NB4 (cell line): Measurements from ENCODE around the gene SLC7A10.
A peak's percentile ranks its signal among the peaks of the same experiment; 100 is the strongest.

Experiments
- DNase-seq: peaks from one replicate; pipeline ENCODE4 v3.0.0; 2010; ENCODE audit warnings: low read depth
- H3K4me3 ChIP-seq: one replicate; pipeline ENCODE4 v1.5.1; 2011; ENCODE audit warnings: mild to moderate bottlenecking, low read depth, low read length, moderate library complexity
- MYC ChIP-seq: IDR thresholded peaks from 2 replicates; pipeline ENCODE4 v1.6.1; 2011; ENCODE audit warnings: low read depth, low read length
- POLR2A ChIP-seq: IDR thresholded peaks from 2 replicates; pipeline ENCODE4 v1.6.1; 2011; ENCODE audit warnings: mild to moderate bottlenecking; ENCODE audit not compliant: insufficient read length; ENCODE audit errors: extremely low read depth
- TF ChIP-seq, protein P1 (sequence below): IDR thresholded peaks from one replicate; pipeline ENCODE4 v1.5.1; 2012; ENCODE audit warnings: low read depth, low read length
- TF ChIP-seq, protein P2 (sequence below): IDR thresholded peaks from 2 replicates; pipeline ENCODE4 v1.6.1; 2011; ENCODE audit warnings: low read depth, low read length

The SLC7A10 gene

DNA sequence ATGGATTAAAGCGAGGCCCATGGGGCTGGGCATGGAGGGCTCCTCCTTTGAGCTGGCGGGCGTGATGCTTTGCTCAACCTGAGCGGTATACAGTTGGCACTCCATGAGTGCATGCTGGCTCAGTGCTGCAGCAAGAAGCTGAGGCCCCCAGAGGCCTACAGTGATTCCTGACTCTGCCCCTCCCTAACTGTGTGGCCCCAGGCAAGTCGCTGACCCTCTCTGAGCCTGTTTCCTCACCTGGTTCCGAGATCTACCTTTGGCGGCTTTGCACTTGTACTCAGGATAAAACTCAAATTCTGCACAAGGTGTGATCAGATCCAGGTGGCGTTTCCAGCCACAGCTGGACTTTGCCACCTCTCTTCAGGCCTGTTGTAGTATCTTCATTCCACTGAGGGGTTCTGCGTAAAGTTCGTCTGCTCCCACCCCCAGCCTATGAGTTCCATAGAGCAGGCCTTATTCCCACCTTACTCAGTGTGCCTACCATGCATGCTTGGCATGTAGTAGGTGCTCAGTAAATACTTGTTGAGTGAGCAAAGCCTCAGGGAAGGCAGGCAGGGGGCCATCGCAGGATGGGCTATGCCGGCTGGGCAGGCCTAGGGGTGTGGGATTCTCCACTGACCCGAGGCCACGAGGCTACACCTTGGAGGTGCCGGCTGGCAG is 23.6 kb downstream of the SLC7A10 start:
- no peak overlapping the region for H3K4me3 ChIP-seq
- no peak for TF ChIP-seq POLR2A
- TF ChIP-seq, protein P1, sequence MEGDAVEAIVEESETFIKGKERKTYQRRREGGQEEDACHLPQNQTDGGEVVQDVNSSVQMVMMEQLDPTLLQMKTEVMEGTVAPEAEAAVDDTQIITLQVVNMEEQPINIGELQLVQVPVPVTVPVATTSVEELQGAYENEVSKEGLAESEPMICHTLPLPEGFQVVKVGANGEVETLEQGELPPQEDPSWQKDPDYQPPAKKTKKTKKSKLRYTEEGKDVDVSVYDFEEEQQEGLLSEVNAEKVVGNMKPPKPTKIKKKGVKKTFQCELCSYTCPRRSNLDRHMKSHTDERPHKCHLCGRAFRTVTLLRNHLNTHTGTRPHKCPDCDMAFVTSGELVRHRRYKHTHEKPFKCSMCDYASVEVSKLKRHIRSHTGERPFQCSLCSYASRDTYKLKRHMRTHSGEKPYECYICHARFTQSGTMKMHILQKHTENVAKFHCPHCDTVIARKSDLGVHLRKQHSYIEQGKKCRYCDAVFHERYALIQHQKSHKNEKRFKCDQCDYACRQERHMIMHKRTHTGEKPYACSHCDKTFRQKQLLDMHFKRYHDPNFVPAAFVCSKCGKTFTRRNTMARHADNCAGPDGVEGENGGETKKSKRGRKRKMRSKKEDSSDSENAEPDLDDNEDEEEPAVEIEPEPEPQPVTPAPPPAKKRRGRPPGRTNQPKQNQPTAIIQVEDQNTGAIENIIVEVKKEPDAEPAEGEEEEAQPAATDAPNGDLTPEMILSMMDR, result no peak
- no peak for TF ChIP-seq MYC
- TF ChIP-seq, protein P2, sequence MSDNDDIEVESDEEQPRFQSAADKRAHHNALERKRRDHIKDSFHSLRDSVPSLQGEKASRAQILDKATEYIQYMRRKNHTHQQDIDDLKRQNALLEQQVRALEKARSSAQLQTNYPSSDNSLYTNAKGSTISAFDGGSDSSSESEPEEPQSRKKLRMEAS, result no peak
- DNase-seq, result no peak

DNA sequence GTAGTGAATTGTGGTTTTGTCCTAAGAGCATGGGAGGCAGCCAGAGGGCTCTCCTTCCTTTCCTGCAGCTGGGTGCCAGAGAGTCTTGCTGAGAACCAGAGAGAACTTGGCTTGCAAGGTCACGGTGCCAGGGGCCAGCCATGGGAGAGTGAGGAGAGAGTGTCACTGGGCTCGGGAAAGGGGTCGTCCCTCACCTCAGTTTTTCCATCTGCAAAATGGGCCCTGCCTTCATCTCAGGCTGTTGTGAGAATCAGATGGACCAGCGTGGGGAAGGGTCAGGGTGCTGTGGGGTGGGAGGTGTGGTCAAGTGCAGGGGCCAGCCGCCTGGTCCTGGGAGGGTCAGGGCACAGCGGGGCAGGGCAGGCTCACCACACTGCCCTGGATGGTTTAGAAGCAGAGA is 24.2 kb downstream of the SLC7A10 start:
- TF ChIP-seq MYC (no peak), POLR2A (no peak)
- TF ChIP-seq, protein P1, result no peak
- TF ChIP-seq, protein P2, result no peak
- no peak overlapping the region for H3K4me3 ChIP-seq
- no peak for DNase-seq

DNA sequence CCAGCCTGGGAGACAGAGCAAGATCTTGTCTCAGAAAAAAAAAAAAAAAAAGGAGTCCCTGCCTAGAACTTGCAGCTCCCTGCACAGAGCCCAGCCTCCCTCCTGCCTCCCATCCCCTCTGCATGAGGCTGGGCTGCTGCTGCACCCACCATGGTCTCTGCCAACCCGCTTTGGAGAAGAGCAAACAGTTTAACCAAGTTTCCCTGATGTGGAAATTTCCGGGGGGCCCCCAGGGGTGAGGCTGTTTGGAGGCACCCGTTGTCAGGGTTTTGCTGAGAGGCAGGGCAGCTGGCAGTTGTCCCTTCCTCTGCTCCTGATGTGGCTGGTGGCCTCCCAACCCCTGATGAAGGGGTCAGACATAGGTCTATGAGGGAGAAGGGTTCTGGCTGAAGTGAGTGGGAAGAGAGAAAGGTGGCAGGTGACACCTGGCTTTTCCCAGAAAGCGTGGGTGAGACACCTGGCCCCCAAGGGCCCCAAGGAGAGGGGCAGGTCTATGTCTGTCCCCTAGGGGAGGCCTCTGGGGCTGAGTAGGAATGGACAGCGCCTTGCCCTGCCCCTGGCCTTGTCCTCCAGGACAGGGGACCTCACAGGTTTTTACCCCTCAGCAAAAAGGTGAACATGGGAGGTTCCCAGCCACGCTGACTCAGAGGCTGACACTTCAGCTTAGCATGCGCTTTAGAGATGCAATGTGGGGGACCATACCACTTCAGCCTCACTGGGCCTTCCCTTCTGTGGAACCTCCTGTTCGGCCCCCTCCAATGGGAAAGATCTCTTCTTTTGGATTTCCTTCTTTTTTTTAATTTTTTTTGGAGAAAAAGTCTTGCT is 26.0 kb downstream of the SLC7A10 start:
- no peak overlapping the region for H3K4me3 ChIP-seq
- DNase-seq, result peak; percentile 92
- TF ChIP-seq, protein P2, result no peak
- TF ChIP-seq MYC, result no peak
- no peak for TF ChIP-seq POLR2A
- TF ChIP-seq, protein P1, result no peak

DNA sequence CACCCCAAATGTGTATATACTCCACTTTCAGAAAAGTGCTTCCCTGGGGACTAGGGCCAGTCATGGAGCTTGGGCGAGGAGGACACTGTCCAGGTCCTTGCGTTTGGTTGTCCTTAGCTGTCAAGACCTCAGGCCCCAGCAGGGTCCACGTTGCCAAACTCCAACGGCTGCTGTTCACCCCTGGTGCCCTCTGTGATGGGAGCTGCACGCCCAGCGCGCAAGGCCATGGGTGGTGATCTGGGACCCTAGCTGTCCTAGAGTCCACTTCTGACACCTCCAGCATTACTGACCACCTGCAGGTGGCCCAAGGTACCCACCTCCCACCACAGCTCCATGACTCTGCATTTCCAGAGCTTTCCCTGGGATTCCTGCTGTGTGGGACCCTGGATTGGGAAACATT is 27.5 kb downstream of the SLC7A10 start:
- DNase-seq, result no peak
- TF ChIP-seq, protein P1, result no peak
- TF ChIP-seq, protein P2, result no peak
- TF ChIP-seq MYC (no peak), POLR2A (no peak)
- no peak overlapping the region for H3K4me3 ChIP-seq

DNA sequence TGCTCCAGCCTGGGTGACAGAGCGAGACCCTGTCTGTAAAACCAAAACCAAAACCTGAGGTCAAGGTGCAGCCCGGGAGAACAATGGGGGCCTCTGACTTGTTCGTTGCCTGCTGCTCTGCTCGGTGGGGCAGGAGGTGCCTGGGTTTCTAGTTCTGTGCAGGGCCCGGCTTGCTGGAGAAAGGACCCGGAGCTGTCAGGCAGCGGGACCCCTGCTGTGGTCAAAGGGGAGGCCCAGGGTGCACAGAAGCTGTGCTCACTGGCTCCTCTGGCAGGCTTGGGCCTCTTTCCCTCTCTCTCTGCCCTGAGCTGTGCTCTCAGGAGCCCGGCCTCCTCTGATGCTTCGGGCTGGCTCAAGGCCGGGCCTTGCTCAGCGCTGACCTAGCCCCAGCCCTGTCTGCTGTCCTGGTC is 28.1 kb downstream of the SLC7A10 start:
- H3K4me3 ChIP-seq, result no peak overlapping the region
- no peak for DNase-seq
- TF ChIP-seq, protein P1, result no peak
- TF ChIP-seq, protein P2, result no peak
- TF ChIP-seq POLR2A, result no peak
- no peak for TF ChIP-seq MYC
